Chondrocyte (in vitro differentiated cells): ENCODE results near the gene RHOA. TPM values are rescaled to one million over a fixed set of nuclear protein-coding genes. Genes with fewer than 3 reads are reported as not detected.
"Not testable (repeated sequence)": the region's sequence is repeated elsewhere in the genome, so short reads cannot be mapped to it uniquely, and the experiment has no call there.

ENCODE experiments used
- DNase-seq: peaks from one replicate; pipeline ENCODE4 v3.0.0; 2021; ENCODE audit warnings: mixed read lengths, low spot score
- H3K27ac Mint-ChIP-seq: one replicate; pipeline ENCODE4 v1.8.0; 2021; ENCODE audit warnings: mild to moderate bottlenecking, moderate library complexity, mixed read lengths; ENCODE audit not compliant: unreplicated experiment
- H3K27me3 Mint-ChIP-seq: 2 replicates; pipeline ENCODE4 v1.8.0; 2021; ENCODE audit warnings: low read depth, mixed read lengths
- H3K36me3 Mint-ChIP-seq: 2 replicates; pipeline ENCODE4 v1.8.0; 2021; ENCODE audit warnings: low read depth, mixed read lengths
- H3K4me1 Mint-ChIP-seq: 2 replicates; pipeline ENCODE4 v1.8.0; 2021; ENCODE audit warnings: low read depth, mild to moderate bottlenecking, mixed read lengths
- H3K4me3 Mint-ChIP-seq: one replicate; pipeline ENCODE4 v1.8.0; 2021; ENCODE audit warnings: mild to moderate bottlenecking, moderate library complexity, mixed read lengths; ENCODE audit not compliant: unreplicated experiment
- H3K9me3 Mint-ChIP-seq: 2 replicates; pipeline ENCODE4 v1.8.0; 2021; ENCODE audit warnings: low read depth, mixed read lengths
- total RNA-seq: library from RNA; stranded (reverse); gene quantifications from 3 replicates; pipeline ENCODE4 v1.2.1, GENCODE V29; 2021
- TF ChIP-seq, protein P1 (sequence below): fragments of 200-600 bp; sonication (generic); IDR thresholded peaks from 2 replicates; pipeline ENCODE4 v1.5.0; 2021; ENCODE audit warnings: antibody characterized with exemption, mild to moderate bottlenecking, moderate library complexity

Gene RHOA
- total RNA-seq, 1 donor from 2014 or later, result 625 TPM

DNA sequence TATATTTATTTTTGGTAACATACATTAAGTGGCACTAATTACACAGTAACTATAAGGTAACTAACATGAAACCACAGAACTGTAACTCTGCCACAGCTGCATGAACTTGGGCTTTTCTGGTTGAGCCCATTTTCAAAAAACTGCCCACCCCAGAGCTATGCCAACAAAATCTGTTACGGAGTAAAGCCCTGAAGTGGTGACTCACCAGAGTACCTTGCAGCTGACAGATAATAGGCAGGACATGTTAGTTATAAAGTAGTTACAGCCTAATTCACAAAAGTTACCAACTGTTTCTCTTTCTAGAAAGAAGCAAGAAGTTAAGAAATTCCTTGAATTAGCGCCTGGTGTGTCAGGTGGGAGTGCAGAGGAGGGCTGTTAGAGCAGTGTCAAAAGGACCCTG, 52.2 kb downstream of the RHOA start:
- H3K27me3 Mint-ChIP-seq, result no peaks in the 10 kb centered on the region
- no peak overlapping the region for H3K4me3 Mint-ChIP-seq
- no peak for DNase-seq
- H3K4me1 Mint-ChIP-seq, result peaks cover 57% of the 10 kb centered on the region
- H3K9me3 Mint-ChIP-seq, result no peaks in the 10 kb centered on the region
- peaks cover 32% of the 10 kb centered on the region for H3K36me3 Mint-ChIP-seq
- H3K27ac Mint-ChIP-seq, result peak overlapping the region; percentile 95
- TF ChIP-seq, protein P1, sequence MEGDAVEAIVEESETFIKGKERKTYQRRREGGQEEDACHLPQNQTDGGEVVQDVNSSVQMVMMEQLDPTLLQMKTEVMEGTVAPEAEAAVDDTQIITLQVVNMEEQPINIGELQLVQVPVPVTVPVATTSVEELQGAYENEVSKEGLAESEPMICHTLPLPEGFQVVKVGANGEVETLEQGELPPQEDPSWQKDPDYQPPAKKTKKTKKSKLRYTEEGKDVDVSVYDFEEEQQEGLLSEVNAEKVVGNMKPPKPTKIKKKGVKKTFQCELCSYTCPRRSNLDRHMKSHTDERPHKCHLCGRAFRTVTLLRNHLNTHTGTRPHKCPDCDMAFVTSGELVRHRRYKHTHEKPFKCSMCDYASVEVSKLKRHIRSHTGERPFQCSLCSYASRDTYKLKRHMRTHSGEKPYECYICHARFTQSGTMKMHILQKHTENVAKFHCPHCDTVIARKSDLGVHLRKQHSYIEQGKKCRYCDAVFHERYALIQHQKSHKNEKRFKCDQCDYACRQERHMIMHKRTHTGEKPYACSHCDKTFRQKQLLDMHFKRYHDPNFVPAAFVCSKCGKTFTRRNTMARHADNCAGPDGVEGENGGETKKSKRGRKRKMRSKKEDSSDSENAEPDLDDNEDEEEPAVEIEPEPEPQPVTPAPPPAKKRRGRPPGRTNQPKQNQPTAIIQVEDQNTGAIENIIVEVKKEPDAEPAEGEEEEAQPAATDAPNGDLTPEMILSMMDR, result no peak

DNA sequence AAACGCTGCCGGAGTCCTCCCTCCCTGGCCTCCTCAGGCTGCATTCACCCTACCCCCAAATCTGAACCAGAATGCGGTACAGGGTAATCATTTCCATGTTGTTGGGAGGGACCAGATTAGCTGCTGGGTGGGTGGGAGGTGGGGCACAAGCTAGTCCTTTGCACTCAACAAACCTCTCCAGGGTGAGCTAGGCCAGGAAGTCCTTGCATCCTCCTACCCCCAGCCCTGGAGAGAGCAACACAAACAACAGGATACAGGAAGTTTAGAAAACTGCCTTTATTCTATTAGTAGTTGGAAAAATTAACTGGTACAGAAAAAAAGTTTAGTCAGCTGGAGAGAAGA, 52.9 kb downstream of the RHOA start:
- TF ChIP-seq, protein P1, result no peak
- peaks cover 31% of the 10 kb centered on the region for H3K36me3 Mint-ChIP-seq
- DNase-seq, result no peak
- H3K9me3 Mint-ChIP-seq, result no peaks in the 10 kb centered on the region
- H3K27me3 Mint-ChIP-seq, result no peaks in the 10 kb centered on the region
- peak overlapping the region; percentile 82 for H3K4me3 Mint-ChIP-seq
- peak overlapping the region; percentile 95 for H3K27ac Mint-ChIP-seq
- peaks cover 56% of the 10 kb centered on the region for H3K4me1 Mint-ChIP-seq

DNA sequence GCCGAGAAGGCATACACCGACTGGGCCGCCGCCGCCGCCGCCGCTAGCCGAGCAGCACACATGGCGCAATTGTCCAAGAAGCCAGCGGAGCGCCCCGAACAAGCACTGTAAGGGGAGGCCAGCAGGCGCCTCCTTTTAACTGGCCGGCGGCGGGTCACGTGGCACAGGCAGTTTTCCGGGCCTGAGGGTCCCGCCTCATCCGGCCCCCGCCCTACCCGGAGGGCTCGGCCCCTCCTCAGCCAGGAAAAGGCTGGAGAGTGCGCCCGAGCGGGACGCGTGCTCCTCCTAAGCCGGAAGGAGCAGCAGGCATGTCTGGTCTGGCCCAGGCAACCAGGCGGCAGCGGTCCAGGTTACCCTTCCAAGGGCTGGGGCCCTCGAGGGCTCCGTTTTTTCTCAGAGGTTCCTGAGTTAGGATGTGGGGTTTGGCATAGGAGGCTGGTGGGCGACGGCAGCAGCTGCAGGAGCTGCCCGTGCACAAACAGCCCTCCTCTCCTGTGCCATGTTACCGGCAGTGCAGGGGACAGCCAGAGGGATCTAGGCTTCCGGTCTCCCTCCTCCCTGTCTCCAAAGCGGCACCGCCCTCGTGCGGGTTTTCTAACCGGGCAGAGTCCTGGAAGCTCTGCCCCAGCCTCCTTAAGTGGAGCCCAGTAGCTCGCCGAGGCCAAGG, 53.4 kb downstream of the RHOA start, which contains the start of gene GPX1:
GPX1 (minus strand) TSS at position 137 of the 667 bp plus-strand sequence; CDS start at position 62, 75 bp downstream.
- peak within 1 kb of the TSS; percentile 95 for H3K27ac Mint-ChIP-seq
- peak within 1 kb of the TSS; percentile 82 for H3K4me3 Mint-ChIP-seq
- no peaks in the 10 kb centered on the region for H3K27me3 Mint-ChIP-seq
- TF ChIP-seq, protein P1, result no peak
- H3K9me3 Mint-ChIP-seq, result no peaks in the 10 kb centered on the region
- peak; percentile 96 for DNase-seq
- peaks cover 51% of the 10 kb centered on the region for H3K4me1 Mint-ChIP-seq
- peaks cover 28% of the 10 kb centered on the region for H3K36me3 Mint-ChIP-seq

DNA sequence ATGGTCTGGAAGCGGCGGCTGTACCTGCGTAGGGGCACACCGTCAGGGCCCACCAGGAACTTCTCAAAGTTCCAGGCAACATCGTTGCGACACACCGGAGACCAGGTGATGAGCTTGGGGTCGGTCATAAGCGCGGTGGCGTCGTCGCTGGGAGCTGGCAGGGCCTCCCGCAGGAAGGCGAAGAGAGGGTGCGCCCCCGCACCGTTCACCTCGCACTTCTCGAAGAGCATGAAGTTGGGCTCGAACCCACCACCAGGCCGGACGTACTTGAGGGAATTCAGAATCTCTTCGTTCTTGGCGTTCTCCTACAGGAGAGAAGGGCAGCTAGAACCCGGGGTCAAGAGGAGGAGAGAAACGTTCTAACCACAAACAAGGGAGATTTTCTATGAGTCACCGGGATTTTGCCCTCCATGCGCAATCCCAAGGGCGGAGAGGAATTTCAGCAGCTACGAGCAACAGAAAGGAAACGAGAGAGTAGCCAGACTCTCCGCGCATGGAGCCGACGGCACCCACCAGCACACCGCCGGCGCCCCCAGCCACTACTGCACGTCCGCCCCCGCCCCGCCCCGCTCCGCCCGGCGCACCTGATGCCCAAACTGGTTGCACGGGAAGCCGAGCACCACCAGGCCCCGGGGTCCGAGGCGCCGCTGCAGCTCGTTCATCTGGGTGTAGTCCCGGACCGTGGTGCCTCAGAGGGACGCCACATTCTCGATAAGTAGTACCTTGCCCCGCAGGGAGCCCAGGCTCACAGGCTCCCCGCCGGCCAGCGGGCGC, 54.1 kb downstream of the RHOA start:
- H3K9me3 Mint-ChIP-seq, H3K27me3 Mint-ChIP-seq: not testable (repeated sequence)
- DNase-seq, result peak; percentile 88
- peaks cover 49% of the 10 kb centered on the region for H3K4me1 Mint-ChIP-seq
- peak overlapping the region; percentile 82 for H3K4me3 Mint-ChIP-seq
- peaks cover 25% of the 10 kb centered on the region for H3K36me3 Mint-ChIP-seq
- peak overlapping the region; percentile 95 for H3K27ac Mint-ChIP-seq

DNA sequence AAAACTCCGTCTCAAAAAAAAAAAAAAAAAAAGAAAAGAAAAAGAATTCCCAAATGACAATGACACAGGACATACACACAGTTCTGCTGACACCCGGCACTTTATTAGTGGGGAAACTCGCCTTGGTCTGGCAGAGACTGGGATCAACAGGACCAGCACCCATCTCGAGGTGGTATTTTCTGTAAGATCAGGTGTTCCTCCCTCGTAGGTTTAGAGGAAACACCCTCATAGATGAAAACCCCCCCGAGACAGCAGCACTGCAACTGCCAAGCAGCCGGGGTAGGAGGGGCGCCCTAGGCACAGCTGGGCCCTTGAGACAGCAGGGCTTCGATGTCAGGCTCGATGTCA, 54.7 kb downstream of the RHOA start:
- Mint-ChIP-seq H3K4me3 (peak overlapping the region; percentile 82), H3K36me3 (peaks cover 22% of the 10 kb centered on the region), H3K4me1 (peaks cover 49% of the 10 kb centered on the region), H3K27ac (peak overlapping the region; percentile 95)
- not testable (repeated sequence) for H3K9me3 Mint-ChIP-seq, DNase-seq, H3K27me3 Mint-ChIP-seq

DNA sequence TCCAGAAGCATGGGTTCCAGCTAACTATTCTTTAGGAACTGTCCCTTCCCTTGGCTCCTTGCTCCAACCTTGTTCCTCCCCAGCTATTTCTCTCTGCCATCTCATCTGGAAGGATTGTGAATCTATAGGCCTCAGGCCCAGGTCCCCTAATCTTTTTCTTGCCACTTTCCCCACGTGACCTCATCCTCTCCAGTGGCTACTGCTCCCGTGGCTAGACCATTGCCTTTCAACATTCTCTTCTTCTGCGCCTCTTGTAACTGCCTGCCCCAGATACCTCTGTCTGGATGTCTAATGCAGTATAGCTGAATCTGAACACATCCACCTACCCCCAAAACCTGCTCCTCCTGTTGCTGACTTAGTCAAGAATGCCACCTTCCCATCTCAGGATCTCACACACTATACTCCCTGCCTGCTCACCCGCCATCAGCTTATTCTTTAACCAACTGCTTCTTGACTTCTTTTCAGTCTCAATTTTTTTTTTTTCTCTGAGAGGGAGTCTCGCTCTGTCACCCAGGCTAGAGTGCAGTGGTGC, 58.8 kb downstream of the RHOA start:
- Mint-ChIP-seq H3K9me3 (no peaks in the 10 kb centered on the region), H3K27me3 (no peaks in the 10 kb centered on the region), H3K36me3 (peaks cover 10% of the 10 kb centered on the region), H3K4me1 (peaks cover 37% of the 10 kb centered on the region), H3K4me3 (no peak overlapping the region), H3K27ac (peak overlapping the region; percentile 87)
- TF ChIP-seq, protein P1, result no peak
- DNase-seq, result no peak
